HepG2 (cell line): ENCODE results near the gene MATR3. TPM values are rescaled to one million over a fixed set of nuclear protein-coding genes. Genes with fewer than 3 reads are reported as not detected.
A peak's percentile ranks its signal among the peaks of the same experiment; 100 is the strongest.

ENCODE experiments used
- ARNTL ChIP-seq: sonication (generic); formaldehyde crosslinking; IDR thresholded peaks from 2 replicates; pipeline ENCODE4 v1.4.0; 2020; ENCODE audit warnings: mild to moderate bottlenecking, missing genetic modification reagents
- EEA1 ChIP-seq: sonication (generic); formaldehyde crosslinking; IDR thresholded peaks from 2 replicates; pipeline ENCODE4 v1.5.1; 2020; ENCODE audit warnings: mild to moderate bottlenecking, missing genetic modification reagents, borderline replicate concordance
- ELK4 ChIP-seq: sonication (generic); formaldehyde crosslinking; IDR thresholded peaks from 2 replicates; pipeline ENCODE4 v1.9.0; 2021; ENCODE audit warnings: missing genetic modification reagents, borderline replicate concordance
- MEIS2 ChIP-seq: sonication (generic); formaldehyde crosslinking; IDR thresholded peaks from 2 replicates; pipeline ENCODE4 v1.9.0; 2021; ENCODE audit warnings: mild to moderate bottlenecking, missing genetic modification reagents
- PHF20 ChIP-seq: sonication (generic); formaldehyde crosslinking; IDR thresholded peaks from 2 replicates; pipeline ENCODE4 v1.5.0; 2020; ENCODE audit warnings: mild to moderate bottlenecking, missing genetic modification reagents
- PRDM15 ChIP-seq: sonication (generic); formaldehyde crosslinking; IDR thresholded peaks from 2 replicates; pipeline ENCODE4 v1.4.0; 2020; ENCODE audit warnings: missing genetic modification reagents
- SRSF1 ChIP-seq: fragments of 200-400 bp; formaldehyde crosslinking; optimal IDR thresholded peaks from 2 replicates; pipeline ENCODE3; 2017; ENCODE audit warnings: mild to moderate bottlenecking, low read depth, low read length, moderate library complexity
- STAT6 ChIP-seq: sonication (generic); formaldehyde crosslinking; IDR thresholded peaks from 2 replicates; pipeline ENCODE4 v1.4.0; 2020; ENCODE audit warnings: missing genetic modification reagents, mild to moderate bottlenecking, borderline replicate concordance
- ZNF407 ChIP-seq: sonication (generic); formaldehyde crosslinking; IDR thresholded peaks from one replicate; pipeline ENCODE4 v1.5.1; 2020; ENCODE audit warnings: mild to moderate bottlenecking, missing genetic modification reagents; ENCODE audit errors: not compliant biosample characterization
- ZNF790 ChIP-seq: sonication (generic); formaldehyde crosslinking; IDR thresholded peaks from 2 replicates; pipeline ENCODE4 v1.8.0; 2022; ENCODE audit warnings: missing genetic modification reagents, mild to moderate bottlenecking, borderline replicate concordance
- polyA plus RNA-seq, 8 experiments: library from polyadenylated mRNA; depleted of rRNA in 3 of 8; stranded (reverse) in 7 of 8; unstranded in 1 of 8; fragments of >200 nt; fragmentation: Illumina TruSeq in 4 of 8; extraction: Trizol in 4 of 8; gene quantifications; 2 replicates each; pipeline versions ENCODE4 v1.2.1 to v1.2.3, GENCODE V29; 2011 to 2016; ENCODE audit warnings: low read depth in 4 of 8, missing spikeins in 1 of 8, mixed read lengths in 1 of 8; ENCODE audit not compliant: insufficient read depth in 1 of 8
- total RNA-seq, 5 experiments: library from RNA; depleted of rRNA; stranded (reverse); fragments of >200 nt; fragmentation: Illumina TruSeq; extraction: Trizol; gene quantifications; 2 replicates each; pipeline ENCODE4 v1.2.3, GENCODE V29; 2016; ENCODE audit warnings: low read depth in 1 of 5

The MATR3 gene
- total and polyA plus RNA-seq, 2 of the 13 experiments (the other 11 are each of a cell fraction or from before 2014, with no cell fraction given): 94.2 to 341 TPM

GRCh38 chr5:139293507-139294373 lies at the start of gene MATR3 (continued):
- TF ChIP-seq ZNF407 (CRISPR knock-in tag) (no peak), ELK4 (CRISPR knock-in tag) (no peak), EEA1 (CRISPR knock-in tag) (no peak), ARNTL (peak; percentile 55; the same call in 1 of the 2 replicates), PHF20 (CRISPR knock-in tag) (peak; percentile 62; the same call in 1 of the 2 replicates), ZNF790 (CRISPR knock-in tag) (no peak), MEIS2 (CRISPR knock-in tag) (0 out of 2 replicates have a peak, but pooled peaks have one; percentile 46), PRDM15 (CRISPR knock-in tag) (peak; percentile 41; the same call in 1 of the 2 replicates), SRSF1 (peak; percentile 46), STAT6 (CRISPR knock-in tag) (no peak)
